Measurements from ENCODE around the gene PLEKHG4B. TPM values are rescaled to one million over a fixed set of nuclear protein-coding genes. Genes with fewer than 3 reads are reported as not detected.
"Not testable (repeated sequence)": the region's sequence is repeated elsewhere in the genome, so short reads cannot be mapped to it uniquely, and the experiment has no call there.

PLEKHG4B gene
- total RNA-seq, 1 donor: under 0.01 TPM

GRCh38 chr5:192970-193831 lies 101.2 kb downstream of the PLEKHG4B start:
- Histone ChIP-seq H3K4me3 (ENCODE audit: low read length) (no peak overlapping the region), H3K27me3 (ENCODE audit: insufficient read depth, low read length) (no peaks in the 10 kb centered on the region), H3K4me1 (ENCODE audit: insufficient read depth, low read length) (peaks cover 3% of the 10 kb centered on the region), H3K9me3 (ENCODE audit: low read depth, low read length) (no peaks in the 10 kb centered on the region)

GRCh38 chr5:194102-194501 lies 102.1 kb downstream of the PLEKHG4B start:
- H3K4me3 ChIP-seq (ENCODE audit: low read length): no peak overlapping the region

GRCh38 chr5:194603-195209 lies 102.7 kb downstream of the PLEKHG4B start:
- Histone ChIP-seq H3K9me3 (ENCODE audit: low read depth, low read length) (no peaks in the 10 kb centered on the region), H3K4me3 (ENCODE audit: low read length) (no peak overlapping the region), H3K27me3 (ENCODE audit: insufficient read depth, low read length) (no peaks in the 10 kb centered on the region), H3K4me1 (ENCODE audit: insufficient read depth, low read length) (no peaks in the 10 kb centered on the region)

More at GRCh38 chr5:194102-194501, 102.1 kb downstream of the PLEKHG4B start:
- H3K27me3 ChIP-seq (ENCODE audit: insufficient read depth, low read length): no peaks in the 10 kb centered on the region
- no peaks in the 10 kb centered on the region for H3K9me3 ChIP-seq (ENCODE audit: low read depth, low read length)
- H3K4me1 ChIP-seq (ENCODE audit: insufficient read depth, low read length): no peaks in the 10 kb centered on the region

GRCh38 chr5:195401-196160 lies 103.6 kb downstream of the PLEKHG4B start:
- H3K4me3 ChIP-seq (ENCODE audit: low read length): no peak overlapping the region
- H3K9me3 ChIP-seq (ENCODE audit: low read depth, low read length): no peaks in the 10 kb centered on the region
- H3K27me3 ChIP-seq (ENCODE audit: insufficient read depth, low read length): no peaks in the 10 kb centered on the region
- H3K4me1 ChIP-seq (ENCODE audit: insufficient read depth, low read length): no peaks in the 10 kb centered on the region

- no peak overlapping the region for H3K4me3 ChIP-seq (ENCODE audit: low read length)
- no peaks in the 10 kb centered on the region for H3K27me3 ChIP-seq (ENCODE audit: insufficient read depth, low read length)
- no peaks in the 10 kb centered on the region for H3K9me3 ChIP-seq (ENCODE audit: low read depth, low read length)
- H3K4me1 ChIP-seq (ENCODE audit: insufficient read depth, low read length): no peaks in the 10 kb centered on the region
Measured at GRCh38 chr5:196350-196749, 104.4 kb downstream of the PLEKHG4B start.

- H3K4me3 ChIP-seq (ENCODE audit: low read length); H3K27me3 ChIP-seq (ENCODE audit: insufficient read depth, low read length); H3K4me1 ChIP-seq (ENCODE audit: insufficient read depth, low read length); H3K9me3 ChIP-seq (ENCODE audit: low read depth, low read length): not testable (repeated sequence)
Measured at GRCh38 chr5:197031-197430, 105.1 kb downstream of the PLEKHG4B start.

- H3K9me3 ChIP-seq (ENCODE audit: low read depth, low read length): no peaks in the 10 kb centered on the region
- no peaks in the 10 kb centered on the region for H3K4me1 ChIP-seq (ENCODE audit: insufficient read depth, low read length)
- H3K27me3 ChIP-seq (ENCODE audit: insufficient read depth, low read length): no peaks in the 10 kb centered on the region
- H3K4me3 ChIP-seq (ENCODE audit: low read length): no peak overlapping the region
Measured at GRCh38 chr5:197892-198489, 106.0 kb downstream of the PLEKHG4B start.

GRCh38 chr5:198516-199196 lies 106.7 kb downstream of the PLEKHG4B start:
- H3K9me3 ChIP-seq (ENCODE audit: low read depth, low read length): no peaks in the 10 kb centered on the region
- no peaks in the 10 kb centered on the region for H3K4me1 ChIP-seq (ENCODE audit: insufficient read depth, low read length)
- no peak overlapping the region for H3K4me3 ChIP-seq (ENCODE audit: low read length)
- H3K27me3 ChIP-seq (ENCODE audit: insufficient read depth, low read length): no peaks in the 10 kb centered on the region

GRCh38 chr5:199197-199949 lies 107.4 kb downstream of the PLEKHG4B start:
- Histone ChIP-seq H3K27me3 (ENCODE audit: insufficient read depth, low read length) (no peaks in the 10 kb centered on the region), H3K9me3 (ENCODE audit: low read depth, low read length) (no peaks in the 10 kb centered on the region), H3K4me3 (ENCODE audit: low read length) (no peak overlapping the region), H3K4me1 (ENCODE audit: insufficient read depth, low read length) (no peaks in the 10 kb centered on the region)

GRCh38 chr5:199950-200645 lies 108.1 kb downstream of the PLEKHG4B start:
- Histone ChIP-seq H3K27me3 (ENCODE audit: insufficient read depth, low read length) (no peaks in the 10 kb centered on the region), H3K4me3 (ENCODE audit: low read length) (no peak overlapping the region), H3K4me1 (ENCODE audit: insufficient read depth, low read length) (no peaks in the 10 kb centered on the region), H3K9me3 (ENCODE audit: low read depth, low read length) (no peaks in the 10 kb centered on the region)

- no peaks in the 10 kb centered on the region for H3K9me3 ChIP-seq (ENCODE audit: low read depth, low read length)
Measured at GRCh38 chr5:200985-201384, 109.0 kb downstream of the PLEKHG4B start.

GRCh38 chr5:201672-202071 lies 109.7 kb downstream of the PLEKHG4B start:
- H3K9me3 ChIP-seq (ENCODE audit: low read depth, low read length): no peaks in the 10 kb centered on the region
- H3K4me1 ChIP-seq (ENCODE audit: insufficient read depth, low read length): no peaks in the 10 kb centered on the region
- H3K27me3 ChIP-seq (ENCODE audit: insufficient read depth, low read length): no peaks in the 10 kb centered on the region
- H3K4me3 ChIP-seq (ENCODE audit: low read length): no peak overlapping the region

More at GRCh38 chr5:200985-201384, 109.0 kb downstream of the PLEKHG4B start:
- no peaks in the 10 kb centered on the region for H3K27me3 ChIP-seq (ENCODE audit: insufficient read depth, low read length)
- no peaks in the 10 kb centered on the region for H3K4me1 ChIP-seq (ENCODE audit: insufficient read depth, low read length)
- H3K4me3 ChIP-seq (ENCODE audit: low read length): no peak overlapping the region

GRCh38 chr5:203246-203930 lies 111.4 kb downstream of the PLEKHG4B start:
- H3K27me3 ChIP-seq (ENCODE audit: insufficient read depth, low read length): no peaks in the 10 kb centered on the region
- H3K9me3 ChIP-seq (ENCODE audit: low read depth, low read length): no peaks in the 10 kb centered on the region
- H3K4me3 ChIP-seq (ENCODE audit: low read length): no peak overlapping the region
- H3K4me1 ChIP-seq (ENCODE audit: insufficient read depth, low read length): no peaks in the 10 kb centered on the region
